Spleen (tissue), 7 donors: Measurements from ENCODE around the gene RRAS2.
A peak's percentile ranks its signal among the peaks of the same experiment; 100 is the strongest.

Source experiments
- POLR2A ChIP-seq, 3 donors: fragments of 450-650 bp; IDR thresholded peaks; one replicate each; pipeline ENCODE4 v1.5.1; 2017; ENCODE audit warnings: antibody characterized with exemption in 3 of 3, mild to moderate bottlenecking in 1 of 3
- POLR2AphosphoS5 ChIP-seq, 3 donors: sonication (generic); formaldehyde crosslinking; IDR thresholded peaks; one replicate each; pipeline ENCODE4 v1.5.1; 2017; ENCODE audit warnings: antibody characterized with exemption in 3 of 3
- TF ChIP-seq, protein P1 (sequence below), 11 experiments: fragments of 200-600 bp in 7 of 11; fragments of 450-650 bp in 4 of 11; sonication (generic) in 4 of 11; IDR thresholded peaks in 8 of 11; conservative IDR thresholded peaks in 3 of 11; 1 replicate in 7 of 11; 2 replicates in 4 of 11; pipeline versions ENCODE4 v1.4.0 to v1.8.0; 2016 to 2021; ENCODE audit warnings: antibody characterized with exemption in 11 of 11, inconsistent platforms in 4 of 11, mild to moderate bottlenecking in 1 of 11
- donor health status: DM: no; HTN: no; CAD: no; lungs with moderate emphysema.
- donor health status: DM: no; HTN: no; CAD: no.
- donor health status: DM: no; HTN: no; CAD: no.

DNA sequence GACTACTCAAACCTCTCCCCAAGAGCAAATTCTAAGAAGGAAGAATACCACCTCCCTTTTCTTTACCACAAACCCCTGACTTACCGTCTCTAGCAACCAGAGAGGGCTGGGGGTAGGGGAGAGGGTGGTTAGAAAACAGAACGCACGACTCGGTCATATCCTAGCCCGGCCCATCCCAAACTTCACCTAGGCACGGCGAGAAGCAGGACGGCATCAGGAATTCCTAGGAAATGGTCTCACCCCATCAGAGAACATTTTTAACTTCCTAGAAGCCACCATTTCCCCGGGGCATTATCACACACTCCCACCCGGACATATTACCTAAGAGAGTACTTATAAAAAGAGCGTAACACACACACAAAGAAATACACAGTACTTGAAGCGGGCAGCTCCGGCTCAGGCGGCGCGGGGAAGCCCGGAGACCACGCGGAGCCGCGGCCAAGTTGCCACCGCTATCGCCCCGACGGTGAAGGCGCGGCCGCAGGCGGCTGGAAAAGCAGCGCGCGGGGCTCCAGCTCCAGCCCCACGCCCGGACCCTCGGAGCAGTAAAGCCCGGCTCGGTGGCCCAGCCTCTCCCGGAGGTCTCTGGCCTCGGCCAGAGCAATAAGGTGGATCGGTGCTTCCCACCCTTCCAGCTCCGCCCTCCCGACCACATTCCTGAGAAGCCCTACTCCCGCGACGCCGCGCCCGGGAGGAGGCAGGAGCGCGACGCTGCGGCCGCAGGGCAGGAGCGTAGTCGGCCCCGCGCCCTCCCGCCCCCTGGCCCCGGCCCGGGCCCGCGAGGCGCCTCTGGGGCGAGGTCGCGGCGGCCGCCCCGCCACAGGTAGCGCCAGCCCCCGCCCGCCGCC lies 878 bp downstream of the RRAS2 start:
- TF ChIP-seq, protein P1, sequence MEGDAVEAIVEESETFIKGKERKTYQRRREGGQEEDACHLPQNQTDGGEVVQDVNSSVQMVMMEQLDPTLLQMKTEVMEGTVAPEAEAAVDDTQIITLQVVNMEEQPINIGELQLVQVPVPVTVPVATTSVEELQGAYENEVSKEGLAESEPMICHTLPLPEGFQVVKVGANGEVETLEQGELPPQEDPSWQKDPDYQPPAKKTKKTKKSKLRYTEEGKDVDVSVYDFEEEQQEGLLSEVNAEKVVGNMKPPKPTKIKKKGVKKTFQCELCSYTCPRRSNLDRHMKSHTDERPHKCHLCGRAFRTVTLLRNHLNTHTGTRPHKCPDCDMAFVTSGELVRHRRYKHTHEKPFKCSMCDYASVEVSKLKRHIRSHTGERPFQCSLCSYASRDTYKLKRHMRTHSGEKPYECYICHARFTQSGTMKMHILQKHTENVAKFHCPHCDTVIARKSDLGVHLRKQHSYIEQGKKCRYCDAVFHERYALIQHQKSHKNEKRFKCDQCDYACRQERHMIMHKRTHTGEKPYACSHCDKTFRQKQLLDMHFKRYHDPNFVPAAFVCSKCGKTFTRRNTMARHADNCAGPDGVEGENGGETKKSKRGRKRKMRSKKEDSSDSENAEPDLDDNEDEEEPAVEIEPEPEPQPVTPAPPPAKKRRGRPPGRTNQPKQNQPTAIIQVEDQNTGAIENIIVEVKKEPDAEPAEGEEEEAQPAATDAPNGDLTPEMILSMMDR (IDR thresholded peaks at IDR 0.05 in 8 of 11, conservative IDR thresholded peaks at IDR 0.05 in 3 of 11), result no peak
- TF ChIP-seq POLR2A (IDR thresholded peaks at IDR 0.05) (no peak), POLR2AphosphoS5 (IDR thresholded peaks at IDR 0.05) (peak; percentile 32 to 72 (median 59))
